Activated naive CD8-positive, alpha-beta T cell treated with anti-CD3 and anti-CD28 coated beads, Interleukin-2, amount 50 U/mL, for 24 hours (primary cell): ENCODE results near the gene ADAP2.
A peak's percentile ranks its signal among the peaks of the same experiment; 100 is the strongest.
"Not testable (repeated sequence)": the region's sequence is repeated elsewhere in the genome, so short reads cannot be mapped to it uniquely, and the experiment has no call there.

ENCODE experiments used
- ATAC-seq: fragments of 150-1000 bp; cut with Tn5 transposase; one replicate; pipeline ENCODE4 v1.10.0; 2021
- DNase-seq: peaks from one replicate; pipeline ENCODE4 v3.0.0; 2021
- H3K27ac Mint-ChIP-seq: one replicate; pipeline ENCODE4 v1.8.0; 2021; ENCODE audit warnings: mild to moderate bottlenecking, mixed read lengths
- H3K27me3 Mint-ChIP-seq: one replicate; pipeline ENCODE4 v1.8.0; 2021; ENCODE audit warnings: mixed read lengths
- H3K36me3 Mint-ChIP-seq: one replicate; pipeline ENCODE4 v1.8.0; 2021; ENCODE audit warnings: low read depth, mixed read lengths
- H3K4me1 Mint-ChIP-seq: one replicate; pipeline ENCODE4 v1.8.0; 2021; ENCODE audit warnings: mixed read lengths
- H3K4me3 Mint-ChIP-seq: one replicate; pipeline ENCODE4 v1.8.0; 2021; ENCODE audit warnings: mild to moderate bottlenecking, moderate library complexity, mixed read lengths
- H3K9me3 Mint-ChIP-seq: one replicate; pipeline ENCODE4 v1.8.0; 2021; ENCODE audit warnings: mixed read lengths

ADAP2 gene

GRCh38 chr17:30950669-30951399 is 29.1 kb downstream of the ADAP2 start:
- H3K36me3 Mint-ChIP-seq, result no peaks in the 10 kb centered on the region
- no peaks in the 10 kb centered on the region for H3K9me3 Mint-ChIP-seq
- no peaks in the 10 kb centered on the region for H3K27me3 Mint-ChIP-seq
- no peak overlapping the region for H3K4me3 Mint-ChIP-seq
- peaks cover 3% of the 10 kb centered on the region for H3K4me1 Mint-ChIP-seq
- H3K27ac Mint-ChIP-seq, result no peak overlapping the region
- ATAC-seq (no peak), DNase-seq (no peak)

GRCh38 chr17:30952638-30953393 is 31.1 kb downstream of the ADAP2 start:
- no peaks in the 10 kb centered on the region for H3K36me3 Mint-ChIP-seq
- DNase-seq, result no peak
- no peaks in the 10 kb centered on the region for H3K9me3 Mint-ChIP-seq
- H3K27me3 Mint-ChIP-seq, result peaks cover 3% of the 10 kb centered on the region
- H3K4me1 Mint-ChIP-seq, result peaks cover 3% of the 10 kb centered on the region
- H3K4me3 Mint-ChIP-seq, result no peak overlapping the region
- peak; percentile 33 for ATAC-seq
- H3K27ac Mint-ChIP-seq, result no peak overlapping the region

DNA sequence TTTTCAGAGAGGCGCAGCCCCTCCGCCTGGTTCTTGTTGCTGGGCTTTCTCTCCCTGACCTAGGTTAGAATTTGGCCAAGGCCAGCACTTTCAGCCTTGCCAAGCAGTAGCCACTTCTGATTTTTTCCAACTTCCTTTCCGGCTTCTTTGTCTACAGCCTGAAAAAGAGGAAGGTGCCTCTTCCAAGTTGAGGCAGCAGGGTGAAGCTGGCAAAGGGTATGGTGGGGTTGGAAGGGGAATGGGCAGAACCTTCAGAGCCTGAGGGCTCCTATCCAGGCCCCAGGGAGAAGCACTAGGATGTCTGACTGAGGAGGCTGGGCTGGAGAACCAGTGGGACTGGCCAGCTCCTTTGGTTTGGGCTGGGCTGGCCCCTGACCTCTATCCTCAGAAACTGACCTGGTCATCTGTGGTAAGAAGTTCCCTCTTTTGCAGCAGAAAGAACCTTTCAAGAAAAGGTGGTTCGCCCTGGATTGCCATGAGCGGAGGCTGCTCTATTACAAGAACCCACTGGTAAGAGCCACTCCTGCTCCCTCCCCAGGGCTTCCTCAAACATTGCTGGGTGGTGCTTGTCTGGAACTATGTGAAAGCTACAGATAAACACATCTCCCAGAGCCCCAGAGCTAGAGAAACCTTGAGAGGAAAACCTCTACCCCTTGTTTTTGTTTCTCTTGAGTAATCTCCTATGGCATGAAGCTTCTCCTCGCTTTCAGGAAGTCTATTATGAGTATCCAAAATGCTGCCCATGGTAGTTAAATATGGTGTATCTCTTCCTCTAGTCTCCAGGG is 32.5 kb downstream of the ADAP2 start:
- H3K9me3 Mint-ChIP-seq, result no peaks in the 10 kb centered on the region
- ATAC-seq (no peak), DNase-seq (no peak)
- H3K27ac Mint-ChIP-seq, result no peak overlapping the region
- H3K4me3 Mint-ChIP-seq, result no peak overlapping the region
- H3K27me3 Mint-ChIP-seq, result peaks cover 15% of the 10 kb centered on the region
- H3K4me1 Mint-ChIP-seq, result peaks cover 10% of the 10 kb centered on the region
- no peaks in the 10 kb centered on the region for H3K36me3 Mint-ChIP-seq

- H3K9me3 Mint-ChIP-seq, result no peaks in the 10 kb centered on the region
- H3K27ac Mint-ChIP-seq, result no peak overlapping the region
- H3K36me3 Mint-ChIP-seq, result no peaks in the 10 kb centered on the region
- H3K4me1 Mint-ChIP-seq, result peaks cover 16% of the 10 kb centered on the region
- H3K27me3 Mint-ChIP-seq, result peaks cover 17% of the 10 kb centered on the region
- ATAC-seq (no peak), DNase-seq (no peak)
- no peak overlapping the region for H3K4me3 Mint-ChIP-seq
Observed at GRCh38 chr17:30956764-30957374, 35.1 kb downstream of the ADAP2 start.

DNA sequence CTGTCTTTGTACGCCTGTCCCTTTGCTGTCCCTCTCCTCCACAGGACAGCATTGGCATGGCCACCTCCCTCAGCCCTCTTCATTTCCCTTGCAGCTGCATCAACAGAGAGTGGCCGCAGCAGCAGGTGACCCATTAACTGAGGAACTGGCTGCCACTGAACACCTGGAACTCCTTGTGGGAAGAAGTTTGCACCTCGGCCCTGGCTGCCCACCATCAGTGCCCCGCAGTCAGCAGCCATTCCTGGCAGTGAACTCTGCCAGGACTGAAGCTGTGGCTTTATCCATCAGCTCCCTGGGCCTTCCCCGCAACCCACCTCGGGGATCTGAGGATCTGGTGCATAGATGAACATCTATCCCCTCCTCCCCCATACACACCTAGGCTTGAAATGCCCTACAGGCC is 36.0 kb downstream of the ADAP2 start:
- no peaks in the 10 kb centered on the region for H3K9me3 Mint-ChIP-seq
- no peak overlapping the region for H3K4me3 Mint-ChIP-seq
- no peak overlapping the region for H3K27ac Mint-ChIP-seq
- no peaks in the 10 kb centered on the region for H3K36me3 Mint-ChIP-seq
- DNase-seq (no peak), ATAC-seq (no peak)
- H3K27me3 Mint-ChIP-seq, result peaks cover 17% of the 10 kb centered on the region
- peaks cover 17% of the 10 kb centered on the region for H3K4me1 Mint-ChIP-seq

DNA sequence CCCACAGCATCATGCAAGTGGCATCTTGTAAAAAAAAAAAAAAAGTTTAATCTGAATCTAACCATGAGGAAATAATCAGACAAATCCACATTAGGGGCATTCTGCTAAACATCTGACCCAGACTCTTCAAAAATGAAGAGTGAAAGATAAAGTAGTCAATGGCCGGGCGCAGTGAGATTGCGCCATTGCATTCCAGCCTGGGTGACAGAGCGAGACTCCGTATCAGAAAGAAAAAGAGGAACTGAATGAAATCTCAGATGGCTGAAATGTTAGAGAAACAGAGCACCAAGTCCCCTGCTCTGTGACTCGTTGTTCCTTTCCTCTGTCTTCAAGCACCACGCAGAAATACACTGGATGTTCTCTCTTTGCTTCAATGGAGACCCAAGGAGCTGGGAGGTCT is 36.4 kb downstream of the ADAP2 start:
- Mint-ChIP-seq H3K27me3 (peaks cover 17% of the 10 kb centered on the region), H3K27ac (peak overlapping the region; percentile 31), H3K36me3 (no peaks in the 10 kb centered on the region), H3K4me1 (peaks cover 17% of the 10 kb centered on the region), H3K4me3 (no peak overlapping the region), H3K9me3 (no peaks in the 10 kb centered on the region)
- ATAC-seq (peak; percentile 13), DNase-seq (no peak)

DNA sequence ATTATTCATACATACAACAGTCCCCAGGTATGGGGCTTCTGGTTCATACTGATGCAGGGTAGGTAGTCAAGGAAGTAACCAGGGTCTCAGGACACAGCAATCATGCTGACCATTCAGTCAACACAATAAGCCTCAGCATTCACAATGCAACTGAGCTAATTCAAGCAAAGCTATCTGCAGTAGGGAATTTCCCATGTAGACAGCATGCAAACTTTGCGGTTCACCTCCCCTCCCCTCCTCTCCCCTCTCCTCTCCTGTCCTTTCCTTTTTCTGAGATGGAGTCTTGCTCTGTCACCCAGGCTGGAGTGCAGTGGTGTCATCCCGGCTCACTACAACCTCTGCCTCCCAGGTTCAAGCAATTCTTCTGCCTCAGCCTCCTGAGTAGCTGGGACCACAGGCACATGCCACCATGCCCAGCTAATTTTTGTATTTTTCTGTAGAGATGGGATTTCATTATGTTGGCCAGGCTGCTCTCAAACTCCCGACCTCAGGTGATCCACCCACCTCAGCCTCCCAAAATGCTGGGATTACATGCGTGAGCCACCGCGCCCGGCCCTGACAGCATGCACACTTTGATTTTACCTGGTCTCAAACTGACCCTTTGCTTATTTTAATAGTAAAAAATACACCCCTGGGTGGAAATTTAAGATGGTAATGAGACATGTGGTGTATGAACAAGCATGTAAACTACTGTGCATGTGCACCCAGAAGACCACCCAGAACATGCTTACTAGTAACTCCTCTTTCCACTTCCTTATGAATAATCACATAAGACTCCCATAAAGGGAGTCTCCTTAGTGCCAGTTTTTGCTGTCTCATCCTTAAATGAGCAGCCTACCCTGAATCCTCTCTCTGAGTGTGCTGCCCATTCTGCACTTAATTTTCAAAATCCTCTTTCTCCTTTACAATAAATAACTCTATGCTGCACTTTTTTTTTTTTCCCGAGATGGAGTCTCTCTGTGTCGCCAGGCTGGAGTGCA is 39.8 kb downstream of the ADAP2 start:
- Mint-ChIP-seq H3K9me3 (no peaks in the 10 kb centered on the region), H3K4me3 (no peak overlapping the region), H3K27me3 (peaks cover 17% of the 10 kb centered on the region), H3K36me3 (no peaks in the 10 kb centered on the region), H3K4me1 (peaks cover 18% of the 10 kb centered on the region), H3K27ac (no peak overlapping the region)
- ATAC-seq (no peak), DNase-seq (no peak)

DNA sequence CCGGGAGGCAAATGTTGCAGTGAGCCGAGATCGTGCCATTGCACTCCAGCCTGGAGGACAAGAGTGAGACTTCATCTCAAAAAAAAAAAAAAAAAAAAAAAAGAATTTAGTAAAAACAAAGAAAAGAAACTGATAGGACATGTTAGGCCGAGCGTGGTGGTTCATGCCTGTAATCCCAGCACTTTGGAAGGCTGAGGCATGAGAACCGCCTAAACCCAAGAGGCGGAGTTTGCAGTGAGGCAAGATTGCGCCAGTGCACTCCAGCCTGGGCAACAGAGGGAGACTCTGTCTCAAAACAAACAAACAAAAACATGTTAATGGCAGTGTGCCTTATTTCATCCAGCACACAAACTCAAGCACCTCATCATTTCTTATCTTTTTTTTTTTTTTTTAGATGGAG is 42.6 kb downstream of the ADAP2 start:
- not testable (repeated sequence) for H3K4me3 Mint-ChIP-seq, H3K36me3 Mint-ChIP-seq, H3K9me3 Mint-ChIP-seq, DNase-seq, H3K27ac Mint-ChIP-seq, H3K27me3 Mint-ChIP-seq, ATAC-seq
- peaks cover 27% of the 10 kb centered on the region for H3K4me1 Mint-ChIP-seq

GRCh38 chr17:30964876-30965275 is 43.1 kb downstream of the ADAP2 start:
- no peak for ATAC-seq
- H3K27me3 Mint-ChIP-seq, result peaks cover 9% of the 10 kb centered on the region
- H3K36me3 Mint-ChIP-seq, result no peaks in the 10 kb centered on the region
- H3K4me3 Mint-ChIP-seq, result no peak overlapping the region
- no peak overlapping the region for H3K27ac Mint-ChIP-seq
- no peaks in the 10 kb centered on the region for H3K9me3 Mint-ChIP-seq
- H3K4me1 Mint-ChIP-seq, result peaks cover 30% of the 10 kb centered on the region
- no peak for DNase-seq

DNA sequence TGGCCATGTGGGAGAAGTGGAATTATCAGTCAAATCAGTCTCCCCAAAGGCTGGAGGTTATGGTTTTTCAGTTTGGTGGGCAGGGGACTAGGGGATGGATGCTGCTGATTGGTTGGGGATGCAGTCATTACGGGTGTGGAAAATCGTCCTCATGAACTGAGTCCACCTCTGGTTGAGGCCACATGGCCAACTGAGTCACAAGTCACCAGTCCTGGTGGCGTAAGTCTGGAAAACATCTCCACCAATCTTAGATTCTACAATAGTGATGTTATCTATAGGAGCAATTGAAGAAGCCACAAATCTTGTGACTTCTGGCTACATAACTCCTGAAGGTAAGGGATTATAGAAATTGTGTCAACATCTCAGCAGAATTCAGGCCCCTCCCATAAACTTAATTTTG is 43.9 kb downstream of the ADAP2 start:
- H3K4me3 Mint-ChIP-seq, result no peak overlapping the region
- H3K9me3 Mint-ChIP-seq, result no peaks in the 10 kb centered on the region
- peaks cover 15% of the 10 kb centered on the region for H3K27me3 Mint-ChIP-seq
- DNase-seq (no peak), ATAC-seq (no peak)
- no peaks in the 10 kb centered on the region for H3K36me3 Mint-ChIP-seq
- H3K27ac Mint-ChIP-seq, result no peak overlapping the region
- peaks cover 38% of the 10 kb centered on the region for H3K4me1 Mint-ChIP-seq

- ATAC-seq, H3K9me3 Mint-ChIP-seq, DNase-seq, H3K27ac Mint-ChIP-seq: not testable (repeated sequence)
- peaks cover 42% of the 10 kb centered on the region for H3K4me1 Mint-ChIP-seq
- H3K27me3 Mint-ChIP-seq, result peaks cover 15% of the 10 kb centered on the region
- H3K4me3 Mint-ChIP-seq, result peak overlapping the region; percentile 58
- peaks cover 11% of the 10 kb centered on the region for H3K36me3 Mint-ChIP-seq
Observed at GRCh38 chr17:30967911-30968310, 46.2 kb downstream of the ADAP2 start.

DNA sequence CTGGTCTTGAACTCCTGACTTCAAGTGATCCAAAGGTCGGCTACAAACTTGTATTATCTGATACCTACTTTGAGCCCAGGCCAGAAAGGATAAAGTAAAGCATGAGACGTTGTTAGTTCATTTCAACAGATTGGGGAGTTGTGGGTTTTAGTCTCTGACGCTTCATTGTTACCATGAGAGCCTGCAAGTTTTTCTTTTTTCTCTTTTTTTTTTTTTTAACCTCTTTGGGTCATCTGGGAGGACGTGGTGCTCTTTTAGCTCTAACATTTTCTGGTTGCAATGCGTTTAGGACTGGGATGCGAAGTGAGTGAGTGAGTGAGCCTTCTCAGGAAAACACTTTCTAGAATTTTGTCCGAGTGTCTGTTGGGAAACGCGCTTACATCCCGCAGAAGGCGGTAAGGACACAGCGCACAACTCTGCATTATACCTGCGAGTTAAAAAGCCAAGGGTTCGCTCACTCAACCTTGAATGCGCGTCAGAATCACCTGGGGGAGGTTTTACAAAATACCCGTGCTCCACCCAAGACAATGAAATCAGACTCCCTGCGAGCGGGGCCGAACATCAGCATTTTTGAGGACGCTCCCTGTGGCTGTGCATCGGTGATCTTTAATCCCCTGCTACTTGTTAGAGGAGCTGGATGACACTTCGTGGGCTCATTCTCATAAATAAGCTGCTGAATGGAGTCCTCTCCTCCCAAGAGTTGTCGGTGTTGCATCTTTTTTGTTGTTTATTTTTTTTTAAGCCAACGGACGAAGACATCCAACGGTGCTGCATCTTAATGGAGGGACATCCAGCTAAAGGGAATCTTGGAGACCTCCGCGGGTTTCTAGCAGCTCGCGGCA is 48.5 kb downstream of the ADAP2 start:
- Mint-ChIP-seq H3K36me3 (peaks cover 17% of the 10 kb centered on the region), H3K4me3 (peak overlapping the region; percentile 86), H3K9me3 (peaks cover 4% of the 10 kb centered on the region), H3K27ac (peak overlapping the region; percentile 89), H3K27me3 (peaks cover 15% of the 10 kb centered on the region), H3K4me1 (peaks cover 46% of the 10 kb centered on the region)
- ATAC-seq (no peak), DNase-seq (peak; percentile 34)
